ENCODE data around the gene METTL14.

DNA sequence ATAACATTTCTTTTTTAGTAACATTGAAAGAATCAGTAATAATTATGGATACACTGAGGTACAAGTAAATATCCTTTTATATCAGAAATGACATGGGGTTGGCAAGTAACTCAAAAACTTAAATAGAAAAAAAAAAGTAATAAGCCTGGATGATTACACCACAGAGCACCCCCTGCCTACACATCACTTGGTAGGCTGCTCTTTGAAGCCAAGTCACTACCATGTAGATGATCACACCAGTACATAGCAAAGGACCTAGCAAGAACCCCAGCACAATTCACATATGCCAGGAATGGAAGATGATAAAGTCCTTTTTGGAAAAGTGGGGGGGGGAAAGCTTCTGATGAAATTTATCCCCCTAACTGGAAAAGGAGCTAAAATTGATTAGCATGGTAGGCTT lies 56.9 kb downstream of the METTL14 start:
- no peak for TF ChIP-seq CTCF (IDR thresholded peaks at IDR 0.05; ENCODE audit: borderline replicate concordance, extremely low read depth, low read length, poor library complexity, severe bottlenecking)
- no peak for TF ChIP-seq EZH2 (IDR thresholded peaks at IDR 0.05; ENCODE audit: borderline replicate concordance, low read depth, low read length, severe bottlenecking)

All from DND-41 (cell line).